Endothelial cell of umbilical vein (primary cell): ENCODE data around the gene CC2D2B. TPM values are rescaled to one million over a fixed set of nuclear protein-coding genes. Genes with fewer than 3 reads are reported as not detected.
A peak's percentile ranks its signal among the peaks of the same experiment; 100 is the strongest.

Experiments used
- BruUV-seq: library from RNA; stranded (reverse); fragments of 400-500 nt; replicated peaks from 2 replicates; lab custom pipeline; 2021; lab: Mats Ljungman, UMichigan
- CTCF ChIA-PET: fragments of 300-600, 350-600 bp; sonication (Branson Sonifier 250); formaldehyde crosslinking; loops from one replicate; lab custom pipeline; 2021; ENCODE audit warnings: antibody characterized with exemption, inconsistent platforms; lab: Charles Lee
- POLR2A ChIA-PET: fragments of 300-600, 350-600 bp; sonication (Branson Sonifier 250); formaldehyde crosslinking; loops from one replicate; lab custom pipeline; 2021; ENCODE audit warnings: antibody characterized with exemption, inconsistent platforms; lab: Charles Lee
- DNase-seq: peaks from one replicate; pipeline ENCODE4 v3.0.0-alpha.2; 2011; ENCODE audit warnings: low read depth, low spot score
- FAIRE-seq: peaks from 2 replicates; lab custom pipeline; 2011; peaks lifted over from hg19 to GRCh38; lab: Jason Lieb, UNC
- H2AFZ ChIP-seq: 2 replicates; pipeline ENCODE4 v1.6.0; 2012; ENCODE audit warnings: low read depth, low read length, control low read depth, inconsistent platforms
- H3K27ac ChIP-seq: 2 replicates; pipeline ENCODE4 v1.5.1; 2011; ENCODE audit warnings: low read depth, mild to moderate bottlenecking, control low read depth, low read length, moderate library complexity; ENCODE audit not compliant: insufficient read depth
- H3K27me3 ChIP-seq, 2 experiments: 2 replicates each; pipeline versions ENCODE4 v1.6.0 to v1.6.1; 2011; ENCODE audit warnings: low read length in 2 of 2, mixed read lengths in 1 of 2; ENCODE audit not compliant: control insufficient read depth in 2 of 2, insufficient read depth in 2 of 2
- H3K36me3 ChIP-seq, 2 experiments: 2 replicates in 1 of 2; 3 replicates in 1 of 2; pipeline ENCODE4 v1.5.1; 2011; ENCODE audit warnings: low read length in 2 of 2, mild to moderate bottlenecking in 1 of 2, moderate library complexity in 1 of 2; ENCODE audit not compliant: control insufficient read depth in 2 of 2, insufficient read depth in 2 of 2; ENCODE audit errors: extremely low read depth in 1 of 2
- H3K4me1 ChIP-seq: 3 replicates; pipeline ENCODE4 v1.5.1; 2011; ENCODE audit warnings: mild to moderate bottlenecking, low read length; ENCODE audit not compliant: control insufficient read depth, insufficient read depth; ENCODE audit errors: extremely low read depth
- H3K4me2 ChIP-seq: 2 replicates; pipeline ENCODE4 v1.6.1; 2011; ENCODE audit warnings: low read length, control low read depth, mixed read lengths; ENCODE audit not compliant: insufficient read depth
- H3K4me3 ChIP-seq, 3 experiments: fragments of 200-600 bp in 1 of 3; sonication (generic), shearing (Covaris generic) in 1 of 3; replicated peaks in 1 of 3; 2 replicates each; pipeline ENCODE4 v1.5.1; 2011 to 2016; ENCODE audit warnings: control low read depth in 3 of 3, low read length in 3 of 3, mild to moderate bottlenecking in 2 of 3, inconsistent platforms in 1 of 3, low read depth in 1 of 3, moderate library complexity in 1 of 3; ENCODE audit not compliant: insufficient read depth in 1 of 3
- H3K79me2 ChIP-seq: 2 replicates; pipeline ENCODE4 v1.6.0; 2012; ENCODE audit warnings: low read length, inconsistent platforms; ENCODE audit not compliant: control insufficient read depth, insufficient read depth
- H3K9ac ChIP-seq: replicated peaks from 2 replicates; pipeline ENCODE3; 2011; ENCODE audit warnings: low read length, control low read depth; ENCODE audit not compliant: insufficient read depth; ENCODE audit errors: extremely low read depth
- H3K9me1 ChIP-seq: replicated peaks from 3 replicates; pipeline ENCODE4 v1.6.0; 2011; ENCODE audit warnings: mild to moderate bottlenecking, low read length; ENCODE audit not compliant: control insufficient read depth, insufficient read depth; ENCODE audit errors: extremely low read depth
- H3K9me3 ChIP-seq: replicated peaks from 2 replicates; pipeline ENCODE4 v1.5.1; 2012; ENCODE audit warnings: low read length, inconsistent platforms; ENCODE audit not compliant: control insufficient read depth, insufficient read depth
- H4K20me1 ChIP-seq: replicated peaks from 2 replicates; pipeline ENCODE3; 2011; ENCODE audit warnings: mild to moderate bottlenecking, low read length; ENCODE audit not compliant: control insufficient read depth, insufficient read depth; ENCODE audit errors: extremely low read depth
- EZH2 ChIP-seq: IDR thresholded peaks from 2 replicates; pipeline ENCODE4 v1.6.1; 2012; ENCODE audit warnings: borderline replicate concordance, low read depth, mild to moderate bottlenecking, moderate library complexity, low read length, inconsistent platforms; ENCODE audit not compliant: severe bottlenecking
- FOS ChIP-seq: IDR thresholded peaks from 2 replicates; pipeline ENCODE4 v1.6.1; 2011; ENCODE audit warnings: mild to moderate bottlenecking, low read length, moderate library complexity, borderline replicate concordance; ENCODE audit not compliant: insufficient read depth
- GATA2 ChIP-seq: IDR thresholded peaks from 2 replicates; pipeline ENCODE4 v1.7.0; 2011; ENCODE audit warnings: low read depth, mild to moderate bottlenecking, moderate library complexity, mixed read lengths, low read length; ENCODE audit not compliant: insufficient read length, insufficient read depth
- JUN ChIP-seq: IDR thresholded peaks from 2 replicates; pipeline ENCODE4 v1.6.1; 2011; ENCODE audit warnings: borderline replicate concordance, low read depth; ENCODE audit not compliant: insufficient read length, insufficient read depth
- MYC ChIP-seq: IDR thresholded peaks from one replicate; pipeline ENCODE4 v1.6.1; 2011; ENCODE audit warnings: mild to moderate bottlenecking, low read depth, low read length
- POLR2A ChIP-seq: IDR thresholded peaks from 2 replicates; pipeline ENCODE4 v1.6.1; 2012; ENCODE audit warnings: low read depth, mild to moderate bottlenecking, control low read depth, low read length
- POLR2AphosphoS5 ChIP-seq: IDR thresholded peaks from 2 replicates; pipeline ENCODE4 v1.6.1; 2012; ENCODE audit warnings: low read depth, mild to moderate bottlenecking, control low read depth, low read length, moderate library complexity; ENCODE audit not compliant: insufficient read depth
- dilution Hi-C: fragments of 300-500 bp; cut with MboI; formaldehyde crosslinking; loops from one replicate; pipeline ENCODE4 v1.15.0; 2019; ENCODE audit warnings: low sequenced_read_pairs; ENCODE audit not compliant: extremely low pct_ligation_motif_present
- intact Hi-C: fragments of 100-400 bp; cut with micrococcal nuclease; formaldehyde crosslinking; loops from one replicate; pipeline ENCODE4 v1.10.0; 2022
- polyA plus RNA-seq, 4 experiments: library from polyadenylated mRNA; depleted of rRNA in 3 of 4; stranded (reverse) in 3 of 4; unstranded in 1 of 4; fragments of >200 nt; gene quantifications; 2 replicates each; pipeline versions ENCODE4 v1.2.1 to v1.2.3, GENCODE V29; 2011 to 2012; ENCODE audit warnings: missing spikeins in 1 of 4
- total RNA-seq: library from RNA; stranded (reverse); gene quantifications from 2 replicates; pipeline ENCODE4 v1.2.3, GENCODE V29; 2021
- TF ChIP-seq, protein P1 (sequence below), 2 donors: IDR thresholded peaks; 1 replicate in 1 of 2; 2 replicates in 1 of 2; pipeline ENCODE4 v1.5.1; 2011; ENCODE audit warnings: low read length in 2 of 2, mild to moderate bottlenecking in 2 of 2, moderate library complexity in 2 of 2, control low read depth in 1 of 2, inconsistent platforms in 1 of 2, low read depth in 1 of 2; ENCODE audit not compliant: insufficient read depth in 1 of 2; ENCODE audit errors: extremely low read depth in 1 of 2
- TF ChIP-seq, protein P2 (sequence below): IDR thresholded peaks from 2 replicates; pipeline ENCODE4 v1.6.1; 2011; ENCODE audit not compliant: insufficient read depth, insufficient read length

CC2D2B gene
- total and polyA plus RNA-seq, 2 donors (not counting 3 experiments of a cell fraction or from before 2014, with no cell fraction given): 0.21 to 1.2 TPM

DNA sequence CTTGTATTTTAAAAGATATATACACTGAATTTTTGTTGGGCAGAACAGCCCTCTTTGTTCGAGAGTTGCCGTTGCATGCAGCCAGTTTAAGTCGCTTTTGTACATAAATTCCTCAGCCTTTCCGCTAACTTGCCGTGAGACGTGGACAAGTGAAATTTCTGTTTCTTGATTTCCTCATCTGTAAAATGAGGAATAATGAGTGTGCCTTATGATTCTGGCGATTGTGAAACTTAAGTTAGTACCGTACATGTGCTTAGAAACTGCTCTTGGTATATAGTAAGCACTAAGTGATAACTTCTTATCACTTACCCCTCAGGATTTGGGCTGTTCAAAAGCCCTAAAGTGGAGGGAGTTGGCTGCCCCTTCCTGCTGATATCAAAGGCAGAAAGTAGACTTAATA lies 137.0 kb downstream of the CC2D2B start:
- Histone ChIP-seq H3K4me3 (peak overlapping the region; percentile 78 to 99 (median 98)), H3K79me2 (peaks cover 61% of the 10 kb centered on the region), H2AFZ (peak overlapping the region; percentile 88), H3K27me3 (no peaks in the 10 kb centered on the region), H3K27ac (peak overlapping the region; percentile 76), H3K9me3 (no peaks in the 10 kb centered on the region), H3K4me2 (peak overlapping the region; percentile 92), H3K9ac (peak overlapping the region; percentile 96), H3K36me3 (no peaks in the 10 kb centered on the region), H3K4me1 (peaks cover 17% of the 10 kb centered on the region), H4K20me1 (no peaks in the 10 kb centered on the region), H3K9me1 (no peaks in the 10 kb centered on the region)
- intact Hi-C loops (loop anchor here (5.0 to 10.0 kb wide), 2 partner anchors 137 to 540 kb away; partner anchors contain the start of genes CC2D2B and TM9SF3), dilution Hi-C loops (no loop called here)
- TF ChIP-seq MYC (no peak), EZH2 (no peak), GATA2 (no peak), POLR2AphosphoS5 (no peak), FOS (no peak), POLR2A (no peak), JUN (no peak)
- TF ChIP-seq, protein P1, sequence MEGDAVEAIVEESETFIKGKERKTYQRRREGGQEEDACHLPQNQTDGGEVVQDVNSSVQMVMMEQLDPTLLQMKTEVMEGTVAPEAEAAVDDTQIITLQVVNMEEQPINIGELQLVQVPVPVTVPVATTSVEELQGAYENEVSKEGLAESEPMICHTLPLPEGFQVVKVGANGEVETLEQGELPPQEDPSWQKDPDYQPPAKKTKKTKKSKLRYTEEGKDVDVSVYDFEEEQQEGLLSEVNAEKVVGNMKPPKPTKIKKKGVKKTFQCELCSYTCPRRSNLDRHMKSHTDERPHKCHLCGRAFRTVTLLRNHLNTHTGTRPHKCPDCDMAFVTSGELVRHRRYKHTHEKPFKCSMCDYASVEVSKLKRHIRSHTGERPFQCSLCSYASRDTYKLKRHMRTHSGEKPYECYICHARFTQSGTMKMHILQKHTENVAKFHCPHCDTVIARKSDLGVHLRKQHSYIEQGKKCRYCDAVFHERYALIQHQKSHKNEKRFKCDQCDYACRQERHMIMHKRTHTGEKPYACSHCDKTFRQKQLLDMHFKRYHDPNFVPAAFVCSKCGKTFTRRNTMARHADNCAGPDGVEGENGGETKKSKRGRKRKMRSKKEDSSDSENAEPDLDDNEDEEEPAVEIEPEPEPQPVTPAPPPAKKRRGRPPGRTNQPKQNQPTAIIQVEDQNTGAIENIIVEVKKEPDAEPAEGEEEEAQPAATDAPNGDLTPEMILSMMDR (IDR thresholded peaks at IDR 0.05; ENCODE audit: extremely low read depth in 1 of 2, insufficient read depth in 1 of 2, low read depth in 1 of 2, low read length in 2 of 2): no peak
- TF ChIP-seq, protein P2, sequence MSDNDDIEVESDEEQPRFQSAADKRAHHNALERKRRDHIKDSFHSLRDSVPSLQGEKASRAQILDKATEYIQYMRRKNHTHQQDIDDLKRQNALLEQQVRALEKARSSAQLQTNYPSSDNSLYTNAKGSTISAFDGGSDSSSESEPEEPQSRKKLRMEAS: no peak
- DNase-seq (peak; percentile 54), FAIRE-seq (no peak)
- ChIA-PET POLR2A (interaction anchor here (1.2 kb wide), 1 partner anchor 45 kb away, joined by 3 read pairs; no protein-coding TSS in a partner anchor), CTCF (interaction anchor here (1.3 kb wide), 2 partner anchors 28 to 42 kb away, joined by 3 to 4 read pairs; no protein-coding TSS in a partner anchor)
- BruUV-seq: TSS peak; percentile 27
